ENCODE data around the gene CPPED1.

DNA sequence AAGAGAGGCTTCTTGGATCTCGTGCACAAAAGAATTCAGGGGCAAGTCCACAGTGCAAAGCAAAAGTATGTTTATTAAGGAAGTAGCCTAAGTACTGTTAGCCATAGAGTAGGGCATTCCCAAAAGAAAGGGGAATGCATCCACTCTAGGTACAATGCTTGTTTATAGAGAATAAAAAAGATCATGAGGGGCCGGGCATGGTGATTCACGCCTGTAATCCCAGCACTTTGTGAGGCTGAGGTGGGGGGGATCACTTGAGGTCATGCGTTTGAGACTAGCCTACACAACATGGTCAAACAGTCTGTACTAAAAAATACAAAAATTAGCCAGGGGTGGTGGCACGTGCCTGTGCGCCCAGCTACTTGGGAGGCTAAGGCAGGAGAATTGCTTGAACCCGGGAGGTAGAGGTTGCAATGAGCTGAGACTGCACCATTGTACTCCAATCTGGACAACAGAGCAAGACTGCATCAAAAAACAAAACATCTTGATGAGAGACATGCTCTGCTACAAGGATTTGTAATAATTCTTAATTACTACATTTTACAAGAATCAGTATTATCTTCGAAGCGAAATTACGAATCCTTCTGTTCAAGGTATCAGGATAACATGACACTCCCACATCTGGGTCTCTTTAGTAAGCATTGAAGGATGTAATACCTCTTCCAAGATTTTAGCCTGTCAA, 191.6 kb downstream of the CPPED1 start:
- TF ChIP-seq CTCF (IDR thresholded peaks at IDR 0.05 in 8 of 11, conservative IDR thresholded peaks at IDR 0.05 in 3 of 11) (no peak), POLR2A (IDR thresholded peaks at IDR 0.05) (no peak)

Data from spleen (tissue), 7 donors.